ENCODE measurements around the gene ELK1. TPM values are rescaled to one million over a fixed set of nuclear protein-coding genes. Genes with fewer than 3 reads are reported as not detected.

The ELK1 gene
- total RNA-seq, 1 donor from 2014 or later: 29.4 TPM

- Mint-ChIP-seq H3K9me3 (ENCODE audit: unreplicated experiment) (no peaks in the 10 kb centered on the region), H3K4me1 (ENCODE audit: unreplicated experiment) (peaks cover 7% of the 10 kb centered on the region), H3K27ac (ENCODE audit: unreplicated experiment) (no peak overlapping the region), H3K36me3 (ENCODE audit: low read depth, unreplicated experiment) (peaks cover 7% of the 10 kb centered on the region), H3K4me3 (ENCODE audit: unreplicated experiment) (no peak overlapping the region), H3K27me3 (ENCODE audit: unreplicated experiment) (no peaks in the 10 kb centered on the region)
- no peak for TF ChIP-seq CTCF (IDR thresholded peaks at IDR 0.05; ENCODE audit: unreplicated experiment)
- DNase-seq (ENCODE audit: low spot score): no peak
Measured at GRCh38 chrX:47633689-47634590, 16.4 kb downstream of the ELK1 start.

GRCh38 chrX:47632666-47633065 is 17.7 kb downstream of the ELK1 start:
- H3K27ac Mint-ChIP-seq (ENCODE audit: unreplicated experiment): no peak overlapping the region
- H3K9me3 Mint-ChIP-seq (ENCODE audit: unreplicated experiment): no peaks in the 10 kb centered on the region
- DNase-seq (ENCODE audit: low spot score): no peak
- H3K27me3 Mint-ChIP-seq (ENCODE audit: unreplicated experiment): no peaks in the 10 kb centered on the region
- no peak overlapping the region for H3K4me3 Mint-ChIP-seq (ENCODE audit: unreplicated experiment)
- no peaks in the 10 kb centered on the region for H3K36me3 Mint-ChIP-seq (ENCODE audit: low read depth, unreplicated experiment)
- TF ChIP-seq CTCF (IDR thresholded peaks at IDR 0.05; ENCODE audit: unreplicated experiment): no peak
- H3K4me1 Mint-ChIP-seq (ENCODE audit: unreplicated experiment): peaks cover 10% of the 10 kb centered on the region

- Mint-ChIP-seq H3K4me1 (ENCODE audit: unreplicated experiment) (peaks cover 10% of the 10 kb centered on the region), H3K27ac (ENCODE audit: unreplicated experiment) (no peak overlapping the region), H3K4me3 (ENCODE audit: unreplicated experiment) (no peak overlapping the region), H3K36me3 (ENCODE audit: low read depth, unreplicated experiment) (no peaks in the 10 kb centered on the region), H3K27me3 (ENCODE audit: unreplicated experiment) (no peaks in the 10 kb centered on the region), H3K9me3 (ENCODE audit: unreplicated experiment) (no peaks in the 10 kb centered on the region)
- TF ChIP-seq CTCF (IDR thresholded peaks at IDR 0.05; ENCODE audit: unreplicated experiment): no peak
- no peak for DNase-seq (ENCODE audit: low spot score)
Measured at GRCh38 chrX:47631676-47632075, 18.7 kb downstream of the ELK1 start.

- H3K4me1 Mint-ChIP-seq (ENCODE audit: unreplicated experiment): peaks cover 10% of the 10 kb centered on the region
- H3K27me3 Mint-ChIP-seq (ENCODE audit: unreplicated experiment): peaks cover 3% of the 10 kb centered on the region
- H3K27ac Mint-ChIP-seq (ENCODE audit: unreplicated experiment): peak within 1 kb of the TSS; percentile 36
- no peak within 1 kb of the TSS for H3K4me3 Mint-ChIP-seq (ENCODE audit: unreplicated experiment)
- DNase-seq (ENCODE audit: low spot score): no peak
- peaks cover 3% of the 10 kb centered on the region for H3K36me3 Mint-ChIP-seq (ENCODE audit: low read depth, unreplicated experiment)
- H3K9me3 Mint-ChIP-seq (ENCODE audit: unreplicated experiment): no peaks in the 10 kb centered on the region
- TF ChIP-seq CTCF (IDR thresholded peaks at IDR 0.05; ENCODE audit: unreplicated experiment): no peak
Measured at GRCh38 chrX:47629419-47630200, 20.8 kb downstream of the ELK1 start, which contains the start of gene CFP. Gene CFP (minus strand): TSS chrX:47629930. CDS start chrX:47629844, 86 bp downstream.
